ENCODE data around the gene NRGN.

NRGN gene

DNA sequence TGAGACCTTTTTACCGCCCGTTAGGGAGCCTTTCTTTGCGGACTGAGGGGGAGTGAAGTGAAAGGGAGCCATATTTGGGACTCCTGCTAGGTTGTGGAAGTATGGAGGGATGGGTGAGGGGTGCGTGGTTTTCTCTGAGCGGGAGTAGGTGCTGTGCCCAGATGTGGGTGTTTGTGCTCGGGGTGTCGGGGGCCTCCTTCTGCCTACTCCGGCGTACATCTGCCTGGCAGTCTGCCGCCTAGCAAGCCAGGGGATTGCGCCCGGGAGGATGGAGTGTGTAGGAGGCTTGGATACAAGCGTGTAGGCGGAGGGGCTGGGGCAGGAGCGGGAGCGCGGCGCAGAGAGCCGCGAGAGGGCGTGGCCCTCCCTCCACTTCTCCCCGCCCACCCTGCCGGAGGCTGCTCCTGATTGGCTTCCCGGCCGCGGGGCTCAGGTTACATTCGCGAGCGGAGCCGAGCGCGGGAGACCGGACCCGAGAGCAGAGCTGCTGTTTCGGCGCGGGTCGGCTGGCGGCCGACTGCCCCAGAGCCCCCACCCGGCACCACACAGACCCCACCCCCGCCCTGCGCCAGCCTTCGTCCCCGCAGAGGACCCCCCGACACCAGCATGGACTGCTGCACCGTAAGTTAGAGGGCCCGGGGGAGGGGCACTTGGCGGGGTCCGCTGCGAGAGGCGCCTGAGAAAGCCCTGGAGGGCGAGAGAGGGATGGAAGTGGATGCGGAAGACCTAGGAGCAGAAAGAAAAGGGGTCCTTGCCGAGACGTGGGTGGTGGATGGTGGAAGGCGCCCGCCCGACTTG is at the start of gene NRGN:
Gene NRGN, plus strand, starts transcription at position 464 of the 798 bp plus-strand sequence. Its CDS starts 143 bp downstream, at position 607.
- no peaks in the 10 kb centered on the region for H3K9me3 ChIP-seq (ENCODE audit: control insufficient read depth, insufficient read depth, low read length)
- H3K36me3 ChIP-seq (ENCODE audit: insufficient read depth, low read length): no peaks in the 10 kb centered on the region
- peak within 1 kb of the TSS; percentile 41; the same call in 1 of the 2 replicates for H3K9ac ChIP-seq (ENCODE audit: low read depth, low read length)
- 0 out of 2 replicates have a peak, but pooled peaks cover 3% of the 10 kb centered on the region for H3K4me1 ChIP-seq (ENCODE audit: insufficient read depth, low read length)

DNA sequence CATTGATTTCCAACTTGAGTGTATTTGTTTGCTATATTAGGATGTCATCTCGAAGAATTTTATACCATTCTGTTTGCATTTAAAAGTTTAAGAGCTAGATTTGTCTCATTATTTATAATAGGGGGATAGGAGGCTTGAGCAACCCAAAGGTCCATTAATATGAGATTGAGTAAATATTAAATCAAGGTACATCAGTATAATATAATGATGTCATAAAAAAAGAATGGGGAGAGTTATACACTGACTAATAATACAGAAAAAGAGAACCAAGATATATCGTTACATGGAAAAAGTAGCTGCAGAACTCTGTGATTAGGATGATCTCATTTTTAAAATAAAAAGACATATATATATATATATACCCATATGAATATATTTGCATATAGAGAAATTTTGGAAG is 46.6 kb upstream of the NRGN start:
- Histone ChIP-seq H3K9ac (ENCODE audit: low read depth, low read length) (no peak overlapping the region), H3K36me3 (ENCODE audit: insufficient read depth, low read length) (no peaks in the 10 kb centered on the region), H3K9me3 (ENCODE audit: control insufficient read depth, insufficient read depth, low read length) (no peaks in the 10 kb centered on the region), H3K4me1 (ENCODE audit: insufficient read depth, low read length) (no peaks in the 10 kb centered on the region)

DNA sequence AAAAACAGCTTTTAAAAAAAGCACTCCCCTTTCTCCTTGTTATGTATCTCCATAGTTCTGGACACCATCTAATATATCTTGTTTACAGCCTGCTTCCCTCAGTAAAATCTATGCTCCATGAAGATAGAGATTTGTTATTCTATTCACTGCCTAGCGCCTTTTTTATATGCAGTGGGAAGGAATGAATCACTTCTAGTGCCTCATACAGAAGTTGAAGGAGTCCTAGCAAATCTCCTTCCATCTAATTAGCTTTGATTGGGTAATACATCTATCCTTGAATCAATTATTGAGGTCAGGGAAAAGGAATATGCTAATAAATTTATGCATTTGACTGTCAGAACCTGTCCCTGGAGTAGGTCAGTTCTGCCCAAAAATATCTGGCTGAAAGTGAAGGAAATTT is 40.2 kb upstream of the NRGN start:
- Histone ChIP-seq H3K4me1 (ENCODE audit: insufficient read depth, low read length) (no peaks in the 10 kb centered on the region), H3K9ac (ENCODE audit: low read depth, low read length) (no peak overlapping the region), H3K36me3 (ENCODE audit: insufficient read depth, low read length) (no peaks in the 10 kb centered on the region), H3K9me3 (ENCODE audit: control insufficient read depth, insufficient read depth, low read length) (peaks cover 2% of the 10 kb centered on the region; the same call in 1 of the 2 replicates)

DNA sequence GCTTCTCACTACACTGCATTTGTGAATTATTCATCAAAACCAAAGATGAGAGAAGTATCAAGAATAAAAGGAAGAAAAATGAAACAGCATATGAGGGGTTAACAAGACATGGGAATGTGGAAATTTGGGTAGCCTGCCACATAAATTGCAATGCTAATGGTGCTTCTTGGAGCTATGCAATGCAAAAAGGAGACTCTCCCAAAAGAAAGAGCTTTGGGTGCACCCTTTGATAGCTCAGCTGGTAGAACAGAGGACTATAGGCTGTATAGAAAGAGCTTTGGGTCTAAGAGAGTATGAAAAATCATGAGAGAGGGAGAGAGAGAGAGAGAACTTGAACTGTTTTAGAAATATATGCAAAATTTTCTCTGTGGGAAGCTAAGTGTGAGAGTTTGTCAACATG is 39.7 kb upstream of the NRGN start:
- Histone ChIP-seq H3K9ac (ENCODE audit: low read depth, low read length) (no peak overlapping the region), H3K4me1 (ENCODE audit: insufficient read depth, low read length) (no peaks in the 10 kb centered on the region), H3K36me3 (ENCODE audit: insufficient read depth, low read length) (no peaks in the 10 kb centered on the region), H3K9me3 (ENCODE audit: control insufficient read depth, insufficient read depth, low read length) (peaks cover 2% of the 10 kb centered on the region; the same call in 1 of the 2 replicates)

DNA sequence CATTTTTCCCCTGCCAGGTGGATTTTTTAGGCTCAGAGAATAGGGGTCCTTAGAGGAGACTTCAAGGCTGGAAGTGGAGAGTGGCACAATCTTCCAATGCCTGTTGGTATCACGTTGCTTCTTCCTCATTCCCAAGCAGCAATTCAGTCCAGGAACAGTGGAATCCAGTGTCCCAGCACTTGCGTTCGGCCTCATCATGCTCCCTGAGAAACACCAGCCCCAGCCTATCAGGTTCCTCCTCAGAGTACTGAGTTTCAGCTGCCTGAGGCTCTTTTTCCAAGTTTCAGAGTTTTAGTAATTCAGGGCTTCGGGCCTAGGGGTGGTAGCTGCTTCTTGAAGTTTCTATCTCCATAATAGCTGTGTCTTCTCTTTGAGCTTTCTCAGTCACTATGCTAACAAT is 31.9 kb upstream of the NRGN start:
- Histone ChIP-seq H3K9ac (ENCODE audit: low read depth, low read length) (no peak overlapping the region), H3K36me3 (ENCODE audit: insufficient read depth, low read length) (no peaks in the 10 kb centered on the region), H3K9me3 (ENCODE audit: control insufficient read depth, insufficient read depth, low read length) (no peaks in the 10 kb centered on the region; the same call in 1 of the 2 replicates), H3K4me1 (ENCODE audit: insufficient read depth, low read length) (no peaks in the 10 kb centered on the region)

DNA sequence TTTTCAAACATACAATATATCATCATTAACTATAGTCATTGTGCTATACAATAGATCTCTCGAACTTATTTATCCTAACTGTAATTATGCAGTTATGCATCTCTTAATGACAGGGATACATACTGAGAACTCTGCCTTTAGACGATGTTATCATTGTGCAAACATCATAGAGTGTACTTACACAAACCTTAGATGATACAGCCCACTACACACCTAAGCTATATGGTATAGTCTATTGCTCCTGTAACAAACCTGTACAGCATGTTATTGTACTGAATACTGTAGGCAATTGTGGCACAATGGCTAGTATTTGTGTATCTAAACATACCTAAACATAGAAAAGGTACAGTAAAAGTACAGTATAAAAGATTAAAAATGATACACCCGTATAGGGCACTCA is 27.4 kb upstream of the NRGN start:
- Histone ChIP-seq H3K4me1 (ENCODE audit: insufficient read depth, low read length) (peaks cover 6% of the 10 kb centered on the region; the same call in 1 of the 2 replicates), H3K36me3 (ENCODE audit: insufficient read depth, low read length) (no peaks in the 10 kb centered on the region), H3K9me3 (ENCODE audit: control insufficient read depth, insufficient read depth, low read length) (no peaks in the 10 kb centered on the region), H3K9ac (ENCODE audit: low read depth, low read length) (no peak overlapping the region)

DNA sequence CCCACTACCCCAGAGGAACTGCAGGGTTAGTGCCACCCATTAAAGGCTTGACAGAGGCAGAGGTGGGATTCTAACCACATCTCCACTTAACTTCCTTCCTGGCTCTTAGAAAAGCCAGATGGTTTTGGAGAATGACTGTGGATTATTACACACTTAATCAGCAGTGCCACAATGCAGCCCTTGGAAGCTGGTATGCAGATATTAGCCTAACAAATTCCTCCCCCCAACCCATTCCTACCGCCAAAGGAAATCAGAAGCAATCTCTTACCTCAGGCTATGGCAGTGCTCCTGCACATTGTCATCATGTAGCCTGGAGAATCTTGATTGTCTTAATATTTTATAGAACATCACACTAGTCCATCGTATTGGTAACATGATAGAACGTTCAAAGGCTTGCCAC is 23.2 kb upstream of the NRGN start:
- H3K9me3 ChIP-seq (ENCODE audit: control insufficient read depth, insufficient read depth, low read length): no peaks in the 10 kb centered on the region
- no peaks in the 10 kb centered on the region for H3K36me3 ChIP-seq (ENCODE audit: insufficient read depth, low read length)
- H3K9ac ChIP-seq (ENCODE audit: low read depth, low read length): no peak overlapping the region
- H3K4me1 ChIP-seq (ENCODE audit: insufficient read depth, low read length): peaks cover 8% of the 10 kb centered on the region; the same call in 1 of the 2 replicates

DNA sequence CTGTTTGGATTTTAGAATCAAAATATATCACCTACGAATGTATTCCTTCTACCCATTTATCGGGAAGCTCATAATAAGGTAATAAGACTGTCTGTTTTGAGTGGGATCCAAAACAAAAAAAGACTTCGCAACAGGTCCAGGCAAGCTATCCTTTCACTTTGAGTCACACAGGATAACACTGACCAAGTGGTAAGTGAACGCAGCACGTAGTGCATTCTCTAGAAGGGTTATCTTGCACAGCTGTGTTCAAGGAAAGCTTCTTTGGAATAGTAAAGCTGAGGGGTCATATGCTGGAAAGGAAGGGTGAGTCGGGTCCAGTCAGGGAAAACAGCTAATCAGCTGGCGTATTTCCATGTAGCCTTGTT is 22.3 kb upstream of the NRGN start:
- no peaks in the 10 kb centered on the region for H3K36me3 ChIP-seq (ENCODE audit: insufficient read depth, low read length)
- peaks cover 8% of the 10 kb centered on the region; the same call in 1 of the 2 replicates for H3K4me1 ChIP-seq (ENCODE audit: insufficient read depth, low read length)
- H3K9ac ChIP-seq (ENCODE audit: low read depth, low read length): peak overlapping the region; percentile 55; the same call in 1 of the 2 replicates
- H3K9me3 ChIP-seq (ENCODE audit: control insufficient read depth, insufficient read depth, low read length): no peaks in the 10 kb centered on the region

DNA sequence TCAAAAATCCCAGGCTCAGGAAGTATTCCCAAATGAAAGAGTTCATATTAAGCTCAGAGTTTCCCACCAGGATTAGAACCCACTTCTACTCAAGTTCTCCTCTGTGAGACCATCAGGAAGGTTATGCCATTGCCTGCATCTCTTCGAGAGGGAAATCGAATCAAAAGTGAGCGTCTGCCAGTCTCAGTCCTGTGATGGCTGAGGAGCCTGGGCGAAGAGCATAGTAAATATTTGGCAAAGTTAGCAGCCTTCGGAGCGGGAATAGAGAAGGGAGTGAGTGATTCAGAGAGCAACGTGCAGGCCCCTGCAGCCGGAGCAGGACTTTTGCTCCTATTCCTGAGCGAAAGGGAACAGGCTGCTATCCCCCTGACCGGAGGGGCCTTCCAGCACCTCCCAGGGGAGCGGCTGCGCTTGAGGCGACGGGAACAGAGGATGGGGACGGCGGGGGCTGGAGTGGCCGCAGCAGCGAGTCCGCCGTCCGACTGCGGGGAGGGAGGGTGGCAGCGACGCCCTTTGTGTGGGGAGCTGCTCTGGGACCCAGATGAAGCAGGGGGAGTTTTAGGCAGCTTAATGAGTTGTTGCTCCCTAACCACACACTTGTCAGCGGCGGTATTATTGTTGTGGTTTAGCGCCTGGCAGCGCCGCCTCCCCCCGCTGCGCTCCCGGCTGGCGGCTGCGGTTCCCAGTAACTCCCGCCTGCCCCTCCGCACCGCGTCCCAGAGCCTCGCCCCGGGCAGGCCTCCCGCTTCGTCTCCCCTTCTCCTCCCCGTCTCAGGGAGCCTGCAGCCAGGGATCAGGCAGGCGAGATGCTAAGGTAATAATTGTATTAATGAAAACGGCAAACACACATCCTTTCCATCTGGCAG is 21.7 kb upstream of the NRGN start:
- Histone ChIP-seq H3K4me1 (ENCODE audit: insufficient read depth, low read length) (peaks cover 8% of the 10 kb centered on the region; the same call in 1 of the 2 replicates), H3K9ac (ENCODE audit: low read depth, low read length) (peak overlapping the region; percentile 55; the same call in 1 of the 2 replicates), H3K9me3 (ENCODE audit: control insufficient read depth, insufficient read depth, low read length) (no peaks in the 10 kb centered on the region), H3K36me3 (ENCODE audit: insufficient read depth, low read length) (no peaks in the 10 kb centered on the region)

DNA sequence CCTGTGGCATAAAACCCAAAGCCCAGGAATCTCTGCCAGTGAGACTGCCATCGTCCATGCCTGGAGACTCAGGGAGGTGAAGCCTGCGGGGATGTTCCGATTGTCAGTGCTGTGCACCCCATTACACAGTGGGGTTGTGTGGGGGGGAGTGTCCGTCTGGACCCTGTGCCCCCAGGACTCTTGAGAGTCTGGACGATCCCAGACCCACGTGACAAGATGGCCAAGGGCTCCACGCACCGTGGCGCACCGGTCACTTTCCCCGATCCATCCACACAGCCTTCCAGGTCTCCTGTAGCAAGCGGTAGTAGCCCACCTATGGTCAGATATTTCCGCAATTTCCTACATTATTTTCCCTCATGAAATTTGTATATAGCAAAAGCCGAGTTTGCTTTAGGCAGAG is 20.9 kb upstream of the NRGN start:
- Histone ChIP-seq H3K9ac (ENCODE audit: low read depth, low read length) (peak overlapping the region; percentile 55; the same call in 1 of the 2 replicates), H3K36me3 (ENCODE audit: insufficient read depth, low read length) (no peaks in the 10 kb centered on the region), H3K4me1 (ENCODE audit: insufficient read depth, low read length) (peaks cover 8% of the 10 kb centered on the region; the same call in 1 of the 2 replicates), H3K9me3 (ENCODE audit: control insufficient read depth, insufficient read depth, low read length) (no peaks in the 10 kb centered on the region)

DNA sequence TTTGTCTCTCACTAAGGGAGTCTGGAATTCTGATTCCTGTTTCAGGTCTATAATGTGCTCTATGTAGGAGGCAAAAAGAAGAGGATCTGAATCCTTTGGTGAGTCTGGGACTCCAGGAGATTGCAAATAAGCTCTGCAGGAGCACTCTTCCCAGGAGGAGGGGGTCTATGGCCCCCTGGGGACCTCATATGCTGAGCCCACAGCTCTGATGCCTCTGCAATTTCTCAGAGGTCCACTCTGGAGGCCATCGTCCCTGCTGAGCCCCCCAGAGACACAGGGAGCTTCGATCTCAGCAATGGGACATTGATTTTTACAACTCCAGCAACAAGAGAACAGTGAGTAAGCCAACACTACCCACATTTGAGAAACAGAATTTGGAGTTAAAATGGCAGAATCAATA is 20.2 kb upstream of the NRGN start:
- Histone ChIP-seq H3K36me3 (ENCODE audit: insufficient read depth, low read length) (no peaks in the 10 kb centered on the region), H3K4me1 (ENCODE audit: insufficient read depth, low read length) (peaks cover 8% of the 10 kb centered on the region; the same call in 1 of the 2 replicates), H3K9ac (ENCODE audit: low read depth, low read length) (no peak overlapping the region)

DNA sequence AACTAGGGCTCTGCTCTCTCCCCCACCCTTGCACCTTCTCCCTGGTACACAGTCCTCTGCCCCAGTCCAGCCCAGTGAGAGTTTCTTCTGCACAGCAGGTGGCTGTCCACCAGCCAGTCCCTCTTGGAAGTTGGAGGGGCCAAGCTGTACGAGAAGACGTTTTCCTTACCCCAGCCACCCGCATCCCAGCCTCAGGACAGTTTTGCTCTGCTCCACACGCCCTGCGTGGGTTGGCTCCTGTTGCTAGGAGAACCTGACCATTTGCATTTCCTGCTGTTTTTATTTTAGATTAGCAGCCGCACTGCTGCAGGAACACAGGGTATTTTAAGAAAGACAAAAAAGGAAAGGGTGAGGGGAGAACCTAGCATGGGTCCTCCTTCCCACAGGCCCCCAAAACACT is 17.6 kb upstream of the NRGN start:
- no peaks in the 10 kb centered on the region for H3K36me3 ChIP-seq (ENCODE audit: insufficient read depth, low read length)
- no peaks in the 10 kb centered on the region for H3K9me3 ChIP-seq (ENCODE audit: control insufficient read depth, insufficient read depth, low read length)
- peaks cover 22% of the 10 kb centered on the region for H3K4me1 ChIP-seq (ENCODE audit: insufficient read depth, low read length)
- no peak overlapping the region for H3K9ac ChIP-seq (ENCODE audit: low read depth, low read length)

More for the DNA sequence above, 20.2 kb upstream of the NRGN start:
- no peaks in the 10 kb centered on the region for H3K9me3 ChIP-seq (ENCODE audit: control insufficient read depth, insufficient read depth, low read length)

DNA sequence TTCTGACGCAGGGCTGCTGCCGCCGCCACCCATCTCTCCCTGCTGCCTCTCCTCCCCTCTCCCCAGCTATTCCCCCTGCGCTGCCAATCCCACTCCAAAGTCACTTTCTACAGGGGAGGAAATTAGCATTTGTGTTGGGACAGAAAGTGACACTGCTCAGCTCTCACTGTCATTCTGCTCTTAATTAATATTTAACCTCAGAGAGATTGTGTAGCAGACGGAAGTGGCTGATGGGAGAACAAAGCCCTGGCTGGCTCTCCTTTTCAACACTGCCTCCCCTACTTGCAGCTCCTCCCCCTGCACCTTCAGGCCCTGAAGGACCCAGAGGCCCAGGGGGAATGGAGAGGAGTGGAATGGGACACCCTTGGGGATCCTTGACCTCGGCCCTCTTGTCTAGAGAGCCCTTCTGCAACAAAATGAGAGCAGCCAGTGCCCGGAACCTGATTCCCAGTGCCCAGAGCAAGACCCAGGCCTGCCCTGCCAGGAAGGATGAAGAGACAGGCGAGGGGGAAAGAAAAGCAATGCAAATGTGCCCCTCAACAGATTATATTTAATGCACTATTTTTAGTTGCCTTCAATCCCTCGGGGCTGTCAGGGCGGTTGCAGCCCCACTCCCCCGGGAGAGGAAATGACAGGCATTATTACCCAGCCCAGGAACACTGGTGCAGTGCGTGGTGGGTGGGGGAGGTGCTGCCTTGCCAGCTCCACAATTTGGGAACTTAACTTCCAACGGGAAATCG is 14.6 kb upstream of the NRGN start:
- H3K9ac ChIP-seq (ENCODE audit: low read depth, low read length): no peak overlapping the region; the same call in 1 of the 2 replicates
- no peaks in the 10 kb centered on the region for H3K36me3 ChIP-seq (ENCODE audit: insufficient read depth, low read length)
- H3K4me1 ChIP-seq (ENCODE audit: insufficient read depth, low read length): peaks cover 20% of the 10 kb centered on the region
- no peaks in the 10 kb centered on the region for H3K9me3 ChIP-seq (ENCODE audit: control insufficient read depth, insufficient read depth, low read length)

DNA sequence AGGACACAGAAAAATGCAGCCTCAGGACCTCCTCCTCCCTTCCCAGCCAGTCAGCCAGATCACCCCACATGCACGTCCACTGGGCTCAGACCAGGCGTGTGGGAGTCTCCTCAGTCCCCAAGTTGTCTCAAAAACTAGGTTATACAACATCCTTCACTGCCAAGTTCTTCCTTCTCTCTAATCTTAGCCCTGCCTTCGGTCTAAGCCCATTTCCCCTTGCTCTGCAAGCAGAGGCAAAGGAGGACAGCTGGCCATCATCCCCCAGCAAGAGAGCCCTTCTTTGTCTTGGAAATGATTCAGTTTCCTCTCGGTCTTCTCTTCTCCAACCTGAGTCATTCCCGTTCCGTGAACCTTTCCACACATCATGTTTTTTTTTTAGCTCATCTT is 14.0 kb upstream of the NRGN start:
- H3K9ac ChIP-seq (ENCODE audit: low read depth, low read length): no peak overlapping the region; the same call in 1 of the 2 replicates
- peaks cover 20% of the 10 kb centered on the region for H3K4me1 ChIP-seq (ENCODE audit: insufficient read depth, low read length)
- no peaks in the 10 kb centered on the region for H3K9me3 ChIP-seq (ENCODE audit: control insufficient read depth, insufficient read depth, low read length)
- H3K36me3 ChIP-seq (ENCODE audit: insufficient read depth, low read length): no peaks in the 10 kb centered on the region

Measured in ES-I3 (cell line).